K562 (cell line): ENCODE measurements around the gene ATP2A2. TPM values are rescaled to one million over a fixed set of nuclear protein-coding genes. Genes with fewer than 3 reads are reported as not detected.

ENCODE experiments used
- ATAC-seq: fragments of 200-7000 bp; cut with Tn5 transposase; 3 replicates; pipeline ENCODE4 v1.9.1; 2020; ENCODE audit warnings: moderate library complexity
- BruUV-seq: library from RNA; stranded (reverse); fragments of 400-500 nt; replicated peaks from 2 replicates; lab custom pipeline; 2021; lab: Mats Ljungman, UMichigan
- CTCF ChIA-PET: fragments of 300-600 bp; formaldehyde crosslinking; extraction: SDS; loops from one replicate; lab custom pipeline; 2021; ENCODE audit warnings: low intra/inter-chr PET ratio; lab: Yijun Ruan, JAX
- POLR2A ChIA-PET: fragments of 300-600, 350-650 bp; sonication (Branson Sonifier 250); formaldehyde crosslinking; extraction: SDS; loops from one replicate; lab custom pipeline; 2021; ENCODE audit warnings: antibody characterized with exemption, inconsistent platforms; lab: Yijun Ruan, JAX
- DNase-seq, 4 experiments: peaks; one replicate each; pipeline versions ENCODE4 v3.0.0 to v3.0.0-alpha.2; 2011 to 2018; ENCODE audit warnings: low spot score in 3 of 4, mixed read lengths in 3 of 4; ENCODE audit errors: extremely low read depth in 1 of 4
- FAIRE-seq: peaks from 2 replicates; lab custom pipeline; 2011; peaks lifted over from hg19 to GRCh38; lab: Jason Lieb, UNC
- H2AFZ ChIP-seq: 2 replicates; pipeline ENCODE4 v1.6.0; 2011; ENCODE audit warnings: low read depth, low read length, control low read depth, inconsistent platforms
- H3K27ac ChIP-seq: fragments of 200-600 bp; 3 replicates; pipeline ENCODE4 v1.8.0; 2011; ENCODE audit warnings: low read depth, mild to moderate bottlenecking, control low read depth, inconsistent platforms, low read length, moderate library complexity, mixed read lengths; ENCODE audit errors: extremely low read depth
- H3K27me3 ChIP-seq, 2 experiments: fragments of 300-600 bp in 1 of 2; 2 replicates in 1 of 2; 3 replicates in 1 of 2; pipeline versions ENCODE4 v1.6.0 to v1.8.0; 2011; ENCODE audit warnings: inconsistent platforms in 2 of 2, low read length in 2 of 2, mild to moderate bottlenecking in 1 of 2, mixed read lengths in 1 of 2, moderate library complexity in 1 of 2; ENCODE audit not compliant: control insufficient read depth in 2 of 2, insufficient read depth in 2 of 2
- H3K36me3 ChIP-seq: fragments of 300-600 bp; 3 replicates; pipeline ENCODE4 v1.8.0; 2011; ENCODE audit warnings: mild to moderate bottlenecking, low read length, inconsistent platforms; ENCODE audit not compliant: control insufficient read depth, insufficient read depth
- H3K4me1 ChIP-seq, 2 experiments: fragments of 200-600 bp in 1 of 2; replicated peaks in 1 of 2; 2 replicates in 1 of 2; 3 replicates in 1 of 2; pipeline versions ENCODE4 v1.5.1 to v1.8.0; 2011; ENCODE audit warnings: inconsistent platforms in 2 of 2, low read length in 2 of 2, mild to moderate bottlenecking in 1 of 2, mixed read lengths in 1 of 2, moderate library complexity in 1 of 2; ENCODE audit not compliant: control insufficient read depth in 2 of 2, insufficient read depth in 2 of 2
- H3K4me2 ChIP-seq: 2 replicates; pipeline ENCODE4 v1.6.1; 2011; ENCODE audit warnings: low read length, control low read depth, inconsistent platforms, mixed read lengths; ENCODE audit not compliant: insufficient read depth
- H3K4me3 ChIP-seq: fragments of 200-600 bp; sonication (generic), shearing (Covaris generic); 2 replicates; pipeline ENCODE4 v1.5.1; 2016; ENCODE audit warnings: control low read depth, inconsistent platforms
- H3K79me2 ChIP-seq: fragments of 200-600 bp; 3 replicates; pipeline ENCODE4 v1.8.0; 2011; ENCODE audit warnings: low read length, inconsistent platforms; ENCODE audit not compliant: control insufficient read depth, insufficient read depth
- H3K9ac ChIP-seq, 2 experiments: 2 replicates each; pipeline versions ENCODE4 v1.6.0 to v1.6.1; 2011; ENCODE audit warnings: low read depth in 2 of 2, low read length in 2 of 2, control low read depth in 1 of 2, inconsistent platforms in 1 of 2, mild to moderate bottlenecking in 1 of 2, mixed read lengths in 1 of 2; ENCODE audit not compliant: insufficient read depth in 1 of 2
- H3K9me1 ChIP-seq: one replicate; pipeline ENCODE4 v1.6.0; 2011; ENCODE audit warnings: inconsistent platforms, mild to moderate bottlenecking, low read length, moderate library complexity; ENCODE audit not compliant: control insufficient read depth, insufficient read depth
- H3K9me3 ChIP-seq: replicated peaks from 2 replicates; pipeline ENCODE4 v1.5.1; 2011; ENCODE audit warnings: low read depth, low read length, inconsistent platforms; ENCODE audit not compliant: control insufficient read depth, insufficient read depth
- H4K20me1 ChIP-seq: replicated peaks from 2 replicates; pipeline ENCODE4 v1.6.1; 2011; ENCODE audit warnings: low read length, inconsistent platforms, mixed read lengths; ENCODE audit not compliant: control insufficient read depth, insufficient read depth
- MYNN ChIP-seq, 2 experiments: sonication (generic); formaldehyde crosslinking in 1 of 2; IDR thresholded peaks; 2 replicates each; pipeline versions ENCODE4 v1.5.0 to v1.6.1; 2016 to 2020; ENCODE audit warnings: antibody characterized with exemption in 1 of 2, missing genetic modification reagents in 1 of 2
- POLR2A ChIP-seq: fragments of 450-650 bp; conservative IDR thresholded peaks from 2 replicates; pipeline ENCODE4 v1.6.1; 2016
- POLR2G ChIP-seq: fragments of 200-400 bp; formaldehyde crosslinking; IDR thresholded peaks from 2 replicates; pipeline ENCODE4 v1.6.1; 2017; ENCODE audit warnings: low read depth, mild to moderate bottlenecking, antibody characterized with exemption, low read length, moderate library complexity
- SUPT5H ChIP-seq: fragments of 450-650 bp; IDR thresholded peaks from 2 replicates; pipeline ENCODE4 v1.6.1; 2016
- WGBS: fragments of 100-300 bp; shearing (Covaris generic); methylation state at CpG from one replicate; pipeline ENCODE4 v1.1.6; 2016; ENCODE audit warnings: low coverage, mixed read lengths; ENCODE audit not compliant: insufficient coverage; ENCODE audit errors: missing lambda C conversion rate; 5-methylcytosine and 5-hydroxymethylcytosine counted together
- in situ Hi-C: fragments of 300-500 bp; cut with MboI; formaldehyde crosslinking; loops from 4 replicates; pipeline ENCODE4 v1.15.0; 2018; ENCODE audit warnings: inconsistent platforms, mixed read lengths
- intact Hi-C: fragments of 100-400 bp; cut with micrococcal nuclease; formaldehyde crosslinking; loops from 2 replicates; pipeline ENCODE4 v1.14.2; 2022
- polyA plus RNA-seq, 8 experiments: library from polyadenylated mRNA; depleted of rRNA in 4 of 8; stranded (reverse) in 5 of 8; unstranded in 3 of 8; fragments of >200 nt; fragmentation: Nextera tagmentation in 2 of 8; fragmentation: Illumina TruSeq in 1 of 8; extraction: Ambion mirVana in 2 of 8; extraction: Trizol in 1 of 8; gene quantifications; 2 replicates each; pipeline versions ENCODE4 v1.2.1 to v1.2.3, GENCODE V29; 2011 to 2014; ENCODE audit warnings: inconsistent platforms in 1 of 8, missing spikeins in 1 of 8
- total RNA-seq, 7 experiments: library from RNA; depleted of rRNA in 6 of 7; stranded (reverse); fragments of >200 nt in 6 of 7; fragmentation: Illumina TruSeq in 2 of 7; extraction: Trizol in 2 of 7; gene quantifications; 2 replicates each; pipeline versions ENCODE4 v1.2.1 to v1.2.3, GENCODE V29; 2011 to 2021; ENCODE audit warnings: low replicate concordance in 1 of 7
- TF ChIP-seq, protein P1 (sequence below): fragments of 250-450 bp; sonication (Bioruptor Pico); IDR thresholded peaks from 2 replicates; pipeline ENCODE4 v1.4.0; 2020

ATP2A2 gene
- total and polyA plus RNA-seq, 9 of the 15 experiments (the other 6 are each of a cell fraction or from before 2014, with no cell fraction given): 5.2 to 205 (median 51.6) TPM

DNA sequence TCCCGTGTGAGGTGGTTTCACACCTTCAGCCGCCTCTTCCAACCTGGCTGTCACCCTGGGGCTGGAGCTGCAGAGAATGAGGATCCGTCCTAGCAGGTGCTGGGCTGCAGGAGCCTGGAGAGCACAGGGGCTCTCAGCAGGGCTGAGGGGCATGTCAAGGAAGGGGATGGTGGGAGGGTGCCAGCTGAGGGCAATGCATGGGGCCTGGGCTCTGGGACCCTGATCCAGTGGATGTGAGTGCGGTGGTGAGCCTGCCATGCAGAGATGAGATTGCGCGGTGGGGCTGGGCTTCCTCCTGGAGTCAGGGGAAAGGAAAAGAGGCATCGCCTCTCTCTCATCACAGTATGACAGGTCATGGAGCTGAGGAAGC is 91.0 kb downstream of the ATP2A2 start:
- intact Hi-C loops: no loop called here
- H3K27me3 ChIP-seq: no peaks in the 10 kb centered on the region
- DNase-seq: no peak
- no peaks in the 10 kb centered on the region for H3K79me2 ChIP-seq
- no peak overlapping the region for H3K4me2 ChIP-seq
- no TSS peak for BruUV-seq
- 95% methylated on average over 7 of the region's 7 CpGs for WGBS
- no peaks in the 10 kb centered on the region for H3K9me3 ChIP-seq
- TF ChIP-seq MYNN (IDR thresholded peaks at IDR 0.05) (0 out of 2 replicates have a peak, but pooled peaks have one; percentile 16), MYNN (CRISPR knock-in tag; IDR thresholded peaks at IDR 0.05) (no peak), SUPT5H (peak; percentile 39; the same call in 1 of the 2 replicates), POLR2G (peak; percentile 58), POLR2A (peak; percentile 44; the same call in 1 of the 2 replicates)
- TF ChIP-seq, protein P1, sequence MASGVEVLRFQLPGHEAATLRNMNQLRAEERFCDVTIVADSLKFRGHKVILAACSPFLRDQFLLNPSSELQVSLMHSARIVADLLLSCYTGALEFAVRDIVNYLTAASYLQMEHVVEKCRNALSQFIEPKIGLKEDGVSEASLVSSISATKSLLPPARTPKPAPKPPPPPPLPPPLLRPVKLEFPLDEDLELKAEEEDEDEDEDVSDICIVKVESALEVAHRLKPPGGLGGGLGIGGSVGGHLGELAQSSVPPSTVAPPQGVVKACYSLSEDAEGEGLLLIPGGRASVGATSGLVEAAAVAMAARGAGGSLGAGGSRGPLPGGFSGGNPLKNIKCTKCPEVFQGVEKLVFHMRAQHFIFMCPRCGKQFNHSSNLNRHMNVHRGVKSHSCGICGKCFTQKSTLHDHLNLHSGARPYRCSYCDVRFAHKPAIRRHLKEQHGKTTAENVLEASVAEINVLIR (CRISPR knock-in tag): no peak
- H3K27ac ChIP-seq: no peak overlapping the region
- no peaks in the 10 kb centered on the region for H3K9me1 ChIP-seq
- no peaks in the 10 kb centered on the region for H4K20me1 ChIP-seq
- H3K4me3 ChIP-seq: no peak overlapping the region
- CTCF ChIA-PET: no interaction called here
- H3K9ac ChIP-seq: peak overlapping the region in 1 of 2 experiments; percentile 39; a peak in 2 of 4 replicates
- peaks cover 68% of the 10 kb centered on the region for H3K36me3 ChIP-seq
- peaks cover 0 to 6% of the 10 kb centered on the region in 2 experiments; a peak in 2 of 5 replicates for H3K4me1 ChIP-seq
- in situ Hi-C loops: no loop called here
- ATAC-seq: peak; percentile 7; the same call in 2 of the 3 replicates
- no peak for FAIRE-seq
- POLR2A ChIA-PET: interaction anchor here (0.6 to 4.9 kb wide), 8 partner anchors 13 to 87 kb away, joined by 3 to 22 read pairs (median 4); no protein-coding TSS in a partner anchor
- H2AFZ ChIP-seq: no peak overlapping the region
